GM23248 (cell line): ENCODE measurements around the gene DDC.
"Not testable (repeated sequence)": the region's sequence is repeated elsewhere in the genome, so short reads cannot be mapped to it uniquely, and the experiment has no call there.

Experiments
- EZH2 ChIP-seq: fragments of 200-600 bp; sonication (generic); IDR thresholded peaks from 2 replicates; pipeline ENCODE4 v1.6.1; 2018; ENCODE audit warnings: antibody characterized with exemption, mild to moderate bottlenecking; ENCODE audit not compliant: insufficient read depth, poor library complexity, severe bottlenecking
- EZH2phosphoT487 ChIP-seq: fragments of 200-600 bp; sonication (generic); IDR thresholded peaks from 2 replicates; pipeline ENCODE4 v1.6.1; 2018; ENCODE audit warnings: antibody characterized with exemption, moderate library complexity, mild to moderate bottlenecking, low read depth; ENCODE audit not compliant: insufficient read depth

DNA sequence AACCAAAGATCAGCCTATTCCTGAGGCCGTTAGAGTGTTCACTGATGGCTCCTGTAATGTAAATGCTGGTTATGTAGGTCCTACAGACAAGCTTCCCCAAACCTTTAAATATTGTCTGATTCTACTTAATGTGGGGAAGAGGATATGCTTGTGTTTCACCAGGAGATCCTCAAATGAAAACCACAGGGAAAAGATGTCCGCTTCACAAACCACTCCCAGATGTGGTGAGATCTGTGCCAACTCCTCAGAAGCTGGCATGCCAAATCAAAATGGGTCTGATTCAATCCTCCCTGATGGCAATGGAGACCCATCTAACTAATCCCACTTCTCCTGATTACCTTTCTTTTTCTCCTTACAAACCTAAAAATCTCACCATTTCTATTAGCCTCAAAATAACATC is 15.5 kb upstream of the DDC start:
- TF ChIP-seq EZH2, EZH2phosphoT487: not testable (repeated sequence)
